BJ (cell line): ENCODE measurements around the gene C14orf132. TPM values are rescaled to one million over a fixed set of nuclear protein-coding genes. Genes with fewer than 3 reads are reported as not detected.

Experiments used
- CTCF ChIA-PET: fragments of 350-600 bp; formaldehyde crosslinking; extraction: SDS; loops from one replicate; lab custom pipeline; 2021; ENCODE audit warnings: antibody characterized with exemption, inconsistent platforms; lab: Yijun Ruan, JAX
- POLR2A ChIA-PET: fragments of 300-600 bp; sonication (Branson Sonifier 250); formaldehyde crosslinking; extraction: SDS; loops from one replicate; lab custom pipeline; 2021; ENCODE audit warnings: antibody characterized with exemption; lab: Charles Lee
- DNase-seq: peaks from one replicate; pipeline ENCODE4 v3.0.0-alpha.2; 2011; ENCODE audit warnings: low read depth
- H3K27me3 ChIP-seq: 2 replicates; pipeline ENCODE4 v1.6.0; 2011; ENCODE audit warnings: low read length; ENCODE audit not compliant: control insufficient read depth, insufficient read depth
- H3K36me3 ChIP-seq: 2 replicates; pipeline ENCODE4 v1.5.1; 2011; ENCODE audit warnings: low read length; ENCODE audit not compliant: control insufficient read depth, insufficient read depth
- H3K4me3 ChIP-seq: 2 replicates; pipeline ENCODE4 v1.5.1; 2011; ENCODE audit warnings: low read depth, mild to moderate bottlenecking, control low read depth, low read length
- CTCF ChIP-seq: IDR thresholded peaks from 2 replicates; pipeline ENCODE4 v1.5.1; 2011; ENCODE audit warnings: low read depth, mild to moderate bottlenecking, control low read depth, inconsistent platforms, low read length, moderate library complexity; ENCODE audit not compliant: insufficient read depth
- polyA plus RNA-seq: library from polyadenylated mRNA; depleted of rRNA; stranded (reverse); fragments of >200 nt; gene quantifications from 2 replicates; pipeline ENCODE4 v1.2.3, GENCODE V29; 2011

C14orf132 gene
- polyA plus RNA-seq, 1 experiment: 13.2 TPM

DNA sequence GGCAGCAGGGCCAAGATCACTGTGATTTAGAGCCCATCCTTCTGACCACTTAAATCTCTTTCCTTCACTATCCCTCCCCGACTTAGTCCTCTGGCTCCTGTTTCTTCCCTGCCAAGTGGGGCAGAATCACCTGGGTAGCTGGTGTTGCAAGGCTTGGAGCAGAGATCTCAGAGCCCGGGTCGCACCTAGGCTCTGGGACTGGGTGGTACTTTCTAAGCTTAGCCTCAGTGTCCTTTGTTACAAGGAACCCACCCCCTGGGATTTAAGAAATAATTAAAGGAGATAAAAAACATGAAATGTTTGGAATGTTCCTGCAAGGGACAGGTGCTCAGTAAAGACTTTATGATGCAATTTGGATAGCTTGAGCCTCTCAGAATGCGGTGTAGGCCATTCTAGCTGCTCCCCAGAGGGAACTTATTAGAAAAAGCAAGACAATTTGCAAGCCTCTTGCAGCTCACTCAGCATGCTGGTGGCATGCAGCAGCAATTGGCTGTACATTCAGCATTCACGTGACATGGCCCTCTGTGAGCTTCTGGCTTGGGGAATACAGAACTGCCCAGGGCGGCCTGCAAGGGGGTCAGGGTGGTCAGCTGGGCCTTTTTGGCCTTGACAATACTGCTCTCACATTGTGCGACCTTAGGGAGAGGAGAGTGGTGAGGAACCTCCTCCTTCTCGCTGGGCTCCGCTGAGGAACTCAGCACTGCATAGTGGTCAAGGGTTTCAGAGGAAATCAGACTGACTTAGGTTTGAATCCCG is 16.8 kb downstream of the C14orf132 start:
- Histone ChIP-seq H3K4me3 (no peak overlapping the region), H3K36me3 (peaks cover 5% of the 10 kb centered on the region), H3K27me3 (no peaks in the 10 kb centered on the region)
- TF ChIP-seq CTCF: no peak
- ChIA-PET CTCF (interaction anchor here (1.0 to 2.0 kb wide), 7 partner anchors 14 to 278 kb away, joined by 3 to 11 read pairs (median 3); no protein-coding TSS in a partner anchor), POLR2A (no interaction called here)
- DNase-seq: no peak

- CTCF ChIA-PET: interaction anchor here (1.0 to 1.8 kb wide), 6 partner anchors 13 to 277 kb away, joined by 3 to 4 read pairs (median 3); no protein-coding TSS in a partner anchor
- no peak for TF ChIP-seq CTCF
- peaks cover 3% of the 10 kb centered on the region for H3K36me3 ChIP-seq
- no peaks in the 10 kb centered on the region for H3K27me3 ChIP-seq
- no peak for DNase-seq
- H3K4me3 ChIP-seq: no peak overlapping the region
- POLR2A ChIA-PET: no interaction called here
Observed at GRCh38 chr14:96056509-96057422, 17.6 kb downstream of the C14orf132 start.

DNA sequence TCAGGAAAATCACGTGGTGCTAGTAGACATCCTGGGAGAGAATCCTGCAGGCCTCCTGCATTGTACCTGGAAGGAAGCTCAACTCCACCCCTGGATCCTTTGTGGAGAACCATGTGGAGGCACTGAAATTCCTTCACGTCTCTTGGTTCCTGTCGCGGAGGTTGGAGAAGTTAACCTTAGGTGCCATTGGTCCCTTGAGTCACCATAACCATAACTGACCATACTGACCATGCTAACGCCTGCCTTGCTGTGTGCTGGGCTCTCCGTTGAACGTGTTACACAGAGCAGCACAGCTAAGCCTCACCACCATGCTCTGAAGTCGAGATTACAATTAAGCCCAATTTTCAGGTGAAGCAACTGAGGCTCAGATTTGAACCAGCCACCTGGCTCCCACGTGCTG is 18.6 kb downstream of the C14orf132 start:
- POLR2A ChIA-PET: no interaction called here
- Histone ChIP-seq H3K4me3 (no peak overlapping the region), H3K27me3 (no peaks in the 10 kb centered on the region), H3K36me3 (peaks cover 3% of the 10 kb centered on the region; the same call in 1 of the 2 replicates)
- no peak for TF ChIP-seq CTCF
- no peak for DNase-seq
- CTCF ChIA-PET: interaction anchor here (1.3 to 1.8 kb wide), 2 partner anchors 12 to 29 kb away, joined by 3 to 4 read pairs; no protein-coding TSS in a partner anchor

DNA sequence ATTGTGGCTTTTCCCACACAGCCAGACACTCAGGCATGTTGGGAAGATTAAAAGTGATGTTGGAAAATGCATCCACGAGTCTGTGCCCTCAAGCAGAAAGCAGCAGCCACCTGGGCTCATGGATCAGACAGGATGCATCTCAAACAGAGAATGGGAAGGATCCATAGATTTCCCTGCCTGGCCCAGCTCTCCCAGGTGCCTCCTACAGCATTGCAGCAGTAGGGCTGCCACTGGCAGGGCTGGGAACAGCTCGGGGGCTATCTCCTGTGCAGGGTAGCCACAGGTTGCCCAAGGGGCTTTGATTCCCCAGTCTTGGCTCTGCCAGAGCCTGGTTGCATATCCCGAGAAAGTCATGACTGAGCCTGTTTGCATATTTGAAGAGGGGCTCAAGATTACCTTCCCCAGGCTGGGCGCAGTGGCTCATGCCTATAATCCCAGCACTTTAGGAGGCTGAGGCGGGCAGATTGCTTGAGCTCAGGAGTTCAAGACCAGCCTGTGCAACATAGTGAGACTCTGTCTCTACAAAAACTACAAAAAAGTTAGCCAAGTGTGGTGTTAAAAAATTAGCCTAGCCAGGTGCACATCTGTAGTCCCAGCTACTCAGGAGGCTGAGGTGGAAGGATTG is 19.5 kb downstream of the C14orf132 start:
- CTCF ChIA-PET: interaction anchor here (1.3 kb wide), 1 partner anchor 28 kb away, joined by 4 read pairs; no protein-coding TSS in a partner anchor
- Histone ChIP-seq H3K36me3 (peaks cover 3% of the 10 kb centered on the region; the same call in 1 of the 2 replicates), H3K4me3 (no peak overlapping the region), H3K27me3 (no peaks in the 10 kb centered on the region)
- POLR2A ChIA-PET: interaction anchor here (0.6 kb wide), 1 partner anchor 553 kb away, joined by 3 read pairs; no protein-coding TSS in a partner anchor
- no peak for DNase-seq
- TF ChIP-seq CTCF: no peak
